GM12801 (cell line): ENCODE data around the gene SMAP1.

ENCODE experiments used
- CTCF ChIP-seq: IDR thresholded peaks from one replicate; pipeline ENCODE4 v1.5.1; 2011; ENCODE audit warnings: control low read depth; ENCODE audit not compliant: insufficient read length; ENCODE audit errors: extremely low read depth

The SMAP1 gene

GRCh38 chr6:70763754-70764510 lies 96.2 kb downstream of the SMAP1 start:
- TF ChIP-seq CTCF, result no peak

GRCh38 chr6:70764706-70765105 lies 97.0 kb downstream of the SMAP1 start:
- TF ChIP-seq CTCF, result no peak

- TF ChIP-seq CTCF, result no peak
These were observed 112.3 kb downstream of the SMAP1 start for GRCh38 chr6:70779934-70780333.

GRCh38 chr6:70790483-70791224 lies 123.0 kb downstream of the SMAP1 start:
- no peak for TF ChIP-seq CTCF

- no peak for TF ChIP-seq CTCF
These were observed 129.9 kb downstream of the SMAP1 start for GRCh38 chr6:70797625-70798024.

- no peak for TF ChIP-seq CTCF
These were observed 138.4 kb downstream of the SMAP1 start for GRCh38 chr6:70806086-70806485.

GRCh38 chr6:70811788-70812187 lies 144.1 kb downstream of the SMAP1 start:
- no peak for TF ChIP-seq CTCF
